Immature natural killer cell (primary cell): ENCODE data around the gene NTSR2. TPM values are rescaled to one million over a fixed set of nuclear protein-coding genes. Genes with fewer than 3 reads are reported as not detected.

Experiments used
- DNase-seq, 3 donors: peaks; one replicate each; pipeline ENCODE4 v3.0.0; 2022; ENCODE audit warnings: mixed read lengths in 1 of 3
- H3K27ac Mint-ChIP-seq, 6 donors: one replicate each; pipeline ENCODE4 v1.8.0; 2020; ENCODE audit warnings: mixed read lengths in 6 of 6, mild to moderate bottlenecking in 5 of 6, inconsistent platforms in 4 of 6, moderate library complexity in 3 of 6
- H3K27me3 Mint-ChIP-seq, 3 donors: one replicate each; pipeline ENCODE4 v1.8.0; 2020 to 2021; ENCODE audit warnings: low read depth in 3 of 3, mild to moderate bottlenecking in 3 of 3, mixed read lengths in 3 of 3, moderate library complexity in 3 of 3, inconsistent platforms in 1 of 3
- H3K36me3 Mint-ChIP-seq, 3 donors: one replicate each; pipeline ENCODE4 v1.8.0; 2020; ENCODE audit warnings: mixed read lengths in 3 of 3, inconsistent platforms in 2 of 3, mild to moderate bottlenecking in 2 of 3
- H3K4me1 Mint-ChIP-seq, 2 donors: one replicate each; pipeline ENCODE4 v1.8.0; 2020; ENCODE audit warnings: inconsistent platforms in 2 of 2, mild to moderate bottlenecking in 2 of 2, mixed read lengths in 2 of 2, moderate library complexity in 1 of 2
- H3K4me3 Mint-ChIP-seq, 5 donors: one replicate each; pipeline ENCODE4 v1.8.0; 2020; ENCODE audit warnings: mild to moderate bottlenecking in 5 of 5, mixed read lengths in 5 of 5, inconsistent platforms in 3 of 5, moderate library complexity in 3 of 5
- H3K9me3 Mint-ChIP-seq, 6 donors: one replicate each; pipeline ENCODE4 v1.8.0; 2020; ENCODE audit warnings: mild to moderate bottlenecking in 6 of 6, mixed read lengths in 6 of 6, inconsistent platforms in 4 of 6, moderate library complexity in 3 of 6
- polyA plus RNA-seq, 3 donors: library from polyadenylated mRNA; unstranded; fragments of 300-500 nt; fragmentation: Illumina TruSeq; gene quantifications; one replicate each; pipeline ENCODE4 v1.2.3, GENCODE V29; 2021

The NTSR2 gene
- not detected for polyA plus RNA-seq

DNA sequence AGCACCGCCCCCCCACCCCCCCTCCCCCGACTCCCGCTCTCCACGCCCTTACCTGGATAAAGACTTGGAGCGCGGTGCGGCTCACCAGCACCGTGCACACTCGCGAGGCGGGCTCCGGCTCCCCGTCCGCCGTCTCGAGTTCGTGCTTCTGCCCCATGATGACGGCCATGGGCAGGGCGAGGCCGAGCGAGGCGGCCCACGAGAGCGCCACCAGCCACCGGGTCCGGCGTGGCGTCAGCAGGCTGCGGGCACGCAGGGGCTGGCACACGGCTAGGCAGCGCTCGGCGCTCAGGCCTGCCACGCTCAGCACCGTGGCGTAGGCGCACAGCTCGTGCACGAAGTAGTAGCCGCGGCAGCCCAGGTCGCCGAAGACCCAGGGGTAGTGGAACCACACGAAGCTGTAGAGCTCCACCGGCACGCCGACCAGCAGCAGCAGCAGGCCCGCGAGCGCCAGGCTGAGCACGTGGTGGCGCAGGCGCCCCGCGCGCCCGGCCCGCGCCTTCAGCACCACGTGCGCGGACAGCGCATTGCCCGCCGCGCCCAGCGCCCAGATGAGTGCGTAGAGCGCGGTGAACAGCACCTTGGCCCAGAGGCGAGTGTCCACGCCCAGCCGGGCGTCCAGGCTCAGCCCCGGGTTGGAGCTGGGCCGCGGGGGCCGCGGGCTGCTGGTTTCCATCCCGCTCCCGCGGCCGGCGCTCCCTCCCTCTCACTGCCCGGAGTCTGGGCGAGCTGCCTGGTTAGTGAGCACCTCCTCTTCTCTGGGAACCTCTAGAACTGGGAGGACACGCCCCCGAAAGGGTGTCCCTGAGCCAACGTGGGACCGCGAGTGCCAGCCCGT, at the start of gene NTSR2:
Gene NTSR2 (minus strand): TSS at position 742 of the 838 bp plus-strand sequence. CDS start 66 bp downstream, at position 676.
- Mint-ChIP-seq H3K27ac (no peak within 1 kb of the TSS), H3K9me3 (peaks cover 0 to 1% (median 0%) of the 10 kb centered on the region in 6 donors), H3K36me3 (no peaks in the 10 kb centered on the region), H3K4me3 (no peak within 1 kb of the TSS), H3K27me3 (peaks cover 3 to 10% (median 8%) of the 10 kb centered on the region in 3 donors), H3K4me1 (peaks cover 3 to 6% of the 10 kb centered on the region in 2 donors)
- peak; percentile 16 to 20 (median 18) for DNase-seq

DNA sequence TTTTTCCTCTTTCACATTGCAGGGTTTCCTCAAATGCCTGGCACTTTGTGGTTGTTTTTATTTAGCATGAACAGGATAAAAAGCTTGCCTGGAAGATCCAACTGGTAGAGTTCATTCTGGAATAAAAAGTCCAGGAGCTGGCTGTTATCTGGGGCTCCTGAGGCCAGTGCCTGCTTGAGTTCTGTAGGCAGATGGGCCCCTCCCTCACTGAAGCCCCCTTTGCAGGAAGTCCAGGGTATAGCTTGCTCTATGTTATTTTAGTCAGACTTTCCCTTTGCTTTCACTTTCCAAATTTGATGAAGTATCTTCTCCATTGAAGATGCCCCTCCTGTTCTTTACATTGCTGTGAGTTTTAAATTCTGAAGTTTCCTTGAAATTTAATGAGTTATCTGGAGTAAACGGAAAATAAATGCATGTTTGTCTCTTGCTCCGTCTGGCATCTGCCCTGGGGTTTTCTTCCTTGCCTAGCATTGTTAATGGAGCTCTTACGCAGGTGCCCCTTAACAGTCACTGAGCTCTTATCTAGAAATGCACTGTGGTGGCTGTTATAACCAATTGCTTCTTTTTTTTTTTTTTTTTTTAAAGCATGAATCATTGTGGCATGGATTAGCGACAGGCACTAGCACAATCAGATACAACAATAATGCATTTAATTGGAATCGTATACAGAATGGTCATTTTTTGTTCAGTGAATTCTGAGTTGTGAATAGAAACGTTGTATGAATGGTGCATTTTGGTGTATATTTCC, 49.4 kb upstream of the NTSR2 start:
- DNase-seq: no peak
- H3K4me3 Mint-ChIP-seq: peak overlapping the region; percentile 63 to 81 (median 77)
- peak overlapping the region in 2 of 6 donors; percentile 4 to 65 for H3K27ac Mint-ChIP-seq
- H3K9me3 Mint-ChIP-seq: no peaks in the 10 kb centered on the region
- H3K27me3 Mint-ChIP-seq: peaks cover 2 to 6% (median 2%) of the 10 kb centered on the region in 3 donors
- H3K4me1 Mint-ChIP-seq: peaks cover 9 to 11% of the 10 kb centered on the region in 2 donors
- peaks cover 0 to 4% (median 0%) of the 10 kb centered on the region in 3 donors for H3K36me3 Mint-ChIP-seq

GRCh38 chr2:11718606-11719005, 48.6 kb upstream of the NTSR2 start:
- H3K4me3 Mint-ChIP-seq: no peak overlapping the region
- peaks cover 2 to 4% (median 2%) of the 10 kb centered on the region in 3 donors for H3K27me3 Mint-ChIP-seq
- no peaks in the 10 kb centered on the region for H3K9me3 Mint-ChIP-seq
- no peak overlapping the region for H3K27ac Mint-ChIP-seq
- peaks cover 0 to 4% (median 0%) of the 10 kb centered on the region in 3 donors for H3K36me3 Mint-ChIP-seq
- DNase-seq: no peak
- peaks cover 9 to 11% of the 10 kb centered on the region in 2 donors for H3K4me1 Mint-ChIP-seq

GRCh38 chr2:11717623-11718022, 47.6 kb upstream of the NTSR2 start:
- no peaks in the 10 kb centered on the region for H3K9me3 Mint-ChIP-seq
- DNase-seq: no peak
- H3K36me3 Mint-ChIP-seq: peaks cover 0 to 4% (median 0%) of the 10 kb centered on the region in 3 donors
- H3K27me3 Mint-ChIP-seq: peaks cover 2 to 4% (median 2%) of the 10 kb centered on the region in 3 donors
- peaks cover 9 to 11% of the 10 kb centered on the region in 2 donors for H3K4me1 Mint-ChIP-seq
- no peak overlapping the region for H3K27ac Mint-ChIP-seq
- H3K4me3 Mint-ChIP-seq: no peak overlapping the region

DNA sequence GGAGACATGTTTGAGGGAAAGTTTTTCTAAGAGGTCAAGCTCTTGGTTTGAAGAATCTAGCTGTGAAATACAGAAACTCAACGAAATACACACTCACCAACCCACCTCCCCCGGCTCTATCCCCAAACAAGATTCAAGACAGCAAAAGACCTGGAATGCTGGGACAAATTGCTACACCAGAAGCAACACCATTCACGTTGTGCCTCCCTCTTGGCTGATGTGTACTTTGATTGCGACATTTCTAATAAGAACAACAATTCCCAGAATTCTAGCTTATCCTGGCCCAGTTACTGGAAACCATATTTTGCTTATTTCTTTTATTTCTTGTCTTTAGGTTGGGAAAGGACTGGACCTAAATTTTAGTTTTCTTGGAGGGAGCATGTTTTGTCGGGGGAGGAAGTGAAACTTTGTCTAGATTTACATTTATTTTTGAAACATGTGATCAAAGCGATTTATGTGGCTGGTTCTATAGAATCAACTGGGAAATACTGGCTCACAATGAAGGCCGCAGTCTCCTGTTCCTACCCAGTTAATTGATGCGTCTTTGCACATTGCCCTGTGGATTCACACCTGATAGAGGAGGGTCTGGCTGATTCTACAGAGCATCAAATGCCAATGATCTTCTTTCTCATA, 46.8 kb upstream of the NTSR2 start:
- no peak overlapping the region for H3K4me3 Mint-ChIP-seq
- H3K27ac Mint-ChIP-seq: no peak overlapping the region
- H3K9me3 Mint-ChIP-seq: no peaks in the 10 kb centered on the region
- H3K27me3 Mint-ChIP-seq: peaks cover 2 to 4% (median 2%) of the 10 kb centered on the region in 3 donors
- no peak for DNase-seq
- peaks cover 9 to 11% of the 10 kb centered on the region in 2 donors for H3K4me1 Mint-ChIP-seq
- peaks cover 0 to 4% (median 0%) of the 10 kb centered on the region in 3 donors for H3K36me3 Mint-ChIP-seq

- Mint-ChIP-seq H3K4me3 (no peak overlapping the region), H3K9me3 (no peaks in the 10 kb centered on the region), H3K36me3 (peaks cover 0 to 4% (median 0%) of the 10 kb centered on the region in 3 donors), H3K27me3 (peaks cover 2 to 4% (median 2%) of the 10 kb centered on the region in 3 donors), H3K4me1 (peaks cover 9 to 11% of the 10 kb centered on the region in 2 donors), H3K27ac (no peak overlapping the region)
- no peak for DNase-seq
Measured at GRCh38 chr2:11715987-11716652, 46.1 kb upstream of the NTSR2 start.

- Mint-ChIP-seq H3K9me3 (no peaks in the 10 kb centered on the region), H3K27ac (no peak overlapping the region), H3K4me1 (no peaks in the 10 kb centered on the region), H3K4me3 (no peak overlapping the region), H3K27me3 (peaks cover 0 to 4% (median 2%) of the 10 kb centered on the region in 3 donors), H3K36me3 (no peaks in the 10 kb centered on the region)
- DNase-seq: no peak
Measured at GRCh38 chr2:11713815-11714214, 43.8 kb upstream of the NTSR2 start.

GRCh38 chr2:11712866-11713265, 42.9 kb upstream of the NTSR2 start:
- DNase-seq: no peak
- no peak overlapping the region for H3K4me3 Mint-ChIP-seq
- H3K4me1 Mint-ChIP-seq: no peaks in the 10 kb centered on the region
- H3K27ac Mint-ChIP-seq: no peak overlapping the region
- no peaks in the 10 kb centered on the region for H3K36me3 Mint-ChIP-seq
- H3K9me3 Mint-ChIP-seq: no peaks in the 10 kb centered on the region
- H3K27me3 Mint-ChIP-seq: peaks cover 0 to 4% (median 2%) of the 10 kb centered on the region in 3 donors

DNA sequence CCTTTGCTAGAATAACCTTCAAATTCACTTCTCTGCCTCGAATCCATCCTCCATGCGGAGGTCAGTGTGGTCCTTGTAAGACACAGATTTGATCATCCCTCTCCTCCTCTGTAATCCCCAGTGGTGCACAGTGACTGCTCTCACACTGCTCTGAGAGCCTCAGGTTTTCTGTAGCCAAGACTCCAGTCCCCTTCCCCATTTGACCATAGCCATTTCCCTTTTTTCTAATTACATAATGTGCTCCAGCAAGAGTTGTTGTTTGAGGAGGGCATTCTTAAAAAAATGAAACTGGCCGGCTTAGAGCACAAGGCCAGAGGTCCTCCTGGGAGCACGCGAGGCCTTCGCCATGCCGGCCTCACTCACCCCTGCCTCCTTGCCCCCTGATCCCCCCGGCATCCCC, 41.8 kb upstream of the NTSR2 start:
- no peaks in the 10 kb centered on the region for H3K4me1 Mint-ChIP-seq
- H3K4me3 Mint-ChIP-seq: no peak overlapping the region
- no peaks in the 10 kb centered on the region for H3K9me3 Mint-ChIP-seq
- DNase-seq: no peak
- H3K27me3 Mint-ChIP-seq: peaks cover 2 to 3% (median 2%) of the 10 kb centered on the region in 3 donors
- peaks cover 0 to 3% (median 0%) of the 10 kb centered on the region in 3 donors for H3K36me3 Mint-ChIP-seq
- H3K27ac Mint-ChIP-seq: no peak overlapping the region

GRCh38 chr2:11711354-11711716, 41.3 kb upstream of the NTSR2 start:
- DNase-seq: no peak
- H3K27me3 Mint-ChIP-seq: peaks cover 2 to 3% (median 2%) of the 10 kb centered on the region in 3 donors
- no peaks in the 10 kb centered on the region for H3K9me3 Mint-ChIP-seq
- H3K4me1 Mint-ChIP-seq: no peaks in the 10 kb centered on the region
- H3K27ac Mint-ChIP-seq: no peak overlapping the region
- peaks cover 0 to 3% (median 0%) of the 10 kb centered on the region in 3 donors for H3K36me3 Mint-ChIP-seq
- H3K4me3 Mint-ChIP-seq: no peak overlapping the region

DNA sequence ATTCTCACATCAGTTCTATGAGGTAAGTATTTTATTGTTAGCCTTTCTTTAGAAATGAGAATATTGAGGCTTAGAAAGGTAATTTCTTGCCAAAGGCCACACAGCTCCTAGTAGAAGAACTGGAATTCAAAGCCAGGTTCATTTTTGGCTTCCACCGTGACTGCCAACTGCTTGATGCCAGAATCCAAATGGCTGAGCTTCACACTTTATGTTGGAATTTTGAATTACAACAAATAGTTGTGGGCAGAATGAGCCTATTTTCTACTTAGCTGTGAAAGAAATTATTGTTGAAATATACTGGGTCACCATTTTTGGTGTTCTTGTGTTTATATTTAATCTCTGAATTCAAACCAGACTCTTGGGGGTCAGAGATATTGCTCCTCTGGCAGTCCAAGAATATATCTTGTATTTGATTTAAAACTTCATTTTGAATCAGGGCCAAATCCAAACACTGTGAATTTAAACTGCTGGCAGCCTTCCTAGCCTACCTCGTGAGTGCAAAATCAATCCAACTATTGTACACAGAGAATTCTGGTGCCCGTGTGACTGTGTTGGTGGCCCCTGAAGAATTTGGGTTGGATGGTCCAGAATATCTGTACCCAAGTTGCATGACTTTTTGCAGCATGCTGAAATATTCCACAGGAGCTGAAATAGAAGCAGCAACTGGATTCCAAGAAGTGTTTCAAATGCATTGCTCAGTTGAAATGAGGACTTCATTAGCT, 40.8 kb upstream of the NTSR2 start:
- Mint-ChIP-seq H3K9me3 (no peaks in the 10 kb centered on the region), H3K4me1 (no peaks in the 10 kb centered on the region), H3K27me3 (peaks cover 0 to 3% (median 2%) of the 10 kb centered on the region in 3 donors), H3K36me3 (peaks cover 0 to 3% (median 0%) of the 10 kb centered on the region in 3 donors), H3K4me3 (no peak overlapping the region), H3K27ac (no peak overlapping the region)
- DNase-seq: no peak

DNA sequence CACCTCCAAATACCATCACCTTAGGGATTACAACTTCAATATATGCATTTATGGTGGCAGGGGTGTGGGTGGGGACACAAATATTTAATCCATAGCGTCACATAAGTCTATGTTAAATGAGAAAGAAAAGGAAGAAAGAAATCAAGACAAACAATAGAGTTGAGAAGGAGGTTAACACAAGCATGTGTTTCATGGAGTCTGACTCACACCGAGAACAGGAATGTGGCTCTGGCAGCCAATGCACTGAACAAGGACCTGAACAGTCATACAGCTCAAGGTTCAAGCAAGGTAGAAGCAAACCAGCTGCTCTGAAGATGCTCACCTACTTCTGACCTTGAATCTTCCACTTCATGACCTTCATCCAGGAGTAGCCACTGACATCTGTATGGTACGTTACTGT, 40.2 kb upstream of the NTSR2 start:
- Mint-ChIP-seq H3K27me3 (peaks cover 0 to 4% (median 2%) of the 10 kb centered on the region in 3 donors), H3K36me3 (peaks cover 0 to 3% (median 0%) of the 10 kb centered on the region in 3 donors), H3K4me3 (no peak overlapping the region)

GRCh38 chr2:11709293-11709692, 39.3 kb upstream of the NTSR2 start:
- Mint-ChIP-seq H3K27me3 (peaks cover 0 to 5% (median 2%) of the 10 kb centered on the region in 3 donors), H3K27ac (no peak overlapping the region), H3K9me3 (peaks cover 0 to 1% (median 0%) of the 10 kb centered on the region in 6 donors), H3K36me3 (peaks cover 0 to 3% (median 0%) of the 10 kb centered on the region in 3 donors), H3K4me3 (no peak overlapping the region), H3K4me1 (no peaks in the 10 kb centered on the region)
- DNase-seq: no peak

More for the DNA sequence above, 40.2 kb upstream of the NTSR2 start:
- Mint-ChIP-seq H3K4me1 (no peaks in the 10 kb centered on the region), H3K27ac (no peak overlapping the region), H3K9me3 (peaks cover 0 to 1% (median 0%) of the 10 kb centered on the region in 6 donors)
- no peak for DNase-seq
